NCI-H2196 (cell line): ENCODE data around the gene SLC38A9.

Source experiments
- DNase-seq: peaks from one replicate; lab custom pipeline; 2025; ENCODE audit not compliant: unreplicated experiment; lab: John Stamatoyannopoulos, UW

SLC38A9 gene

GRCh38 chr5:55584398-55585205 is 127.5 kb downstream of the SLC38A9 start:
- DNase-seq: no peak

GRCh38 chr5:55583578-55583977 is 128.5 kb downstream of the SLC38A9 start:
- no peak for DNase-seq

DNA sequence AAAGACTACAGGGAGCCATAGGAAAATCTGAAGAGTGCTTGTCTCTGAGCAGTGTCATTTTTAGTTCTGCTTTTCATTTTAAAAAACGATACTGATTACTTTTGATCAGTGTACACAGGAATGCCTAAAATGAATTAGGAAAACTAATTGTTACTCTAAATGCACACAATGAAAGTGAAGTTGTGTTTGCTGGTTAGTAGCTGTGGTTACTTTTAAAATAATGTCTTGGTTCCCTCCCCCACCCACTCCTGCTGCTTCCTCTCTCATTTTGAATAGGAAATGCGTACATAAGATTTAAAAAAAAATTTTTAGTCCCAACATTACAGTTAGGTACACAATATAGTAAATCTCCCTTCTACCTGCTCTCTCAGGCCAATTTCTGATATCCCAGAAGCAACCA is 129.9 kb downstream of the SLC38A9 start:
- DNase-seq: no peak

GRCh38 chr5:55580042-55580441 is 132.1 kb downstream of the SLC38A9 start:
- no peak for DNase-seq

- DNase-seq: no peak
These were observed 133.4 kb downstream of the SLC38A9 start for GRCh38 chr5:55578771-55579170.

- no peak for DNase-seq
These were observed 134.6 kb downstream of the SLC38A9 start for GRCh38 chr5:55577353-55578060.

- DNase-seq: no peak
These were observed 135.5 kb downstream of the SLC38A9 start for GRCh38 chr5:55576661-55577060.
